ENCODE data around the gene CIDEA. TPM values are rescaled to one million over a fixed set of nuclear protein-coding genes. Genes with fewer than 3 reads are reported as not detected.

Gene CIDEA
- total RNA-seq, 1 experiment from 2014 or later: not detected

GRCh38 chr18:12304351-12305210, 50.4 kb downstream of the CIDEA start:
- no CpG with 5 or more reads among the region's 19 CpGs for WGBS (ENCODE audit: extremely low coverage, insufficient read length, low lambda C conversion rate)
- H3T11ph ChIP-seq (ENCODE audit: low read length): no peak overlapping the region
- H2BK120ac ChIP-seq (ENCODE audit: low read depth, low read length, poor library complexity, severe bottlenecking): no peak overlapping the region
- peaks cover 4% of the 10 kb centered on the region; the same call in 1 of the 2 replicates for H3K4me1 ChIP-seq (ENCODE audit: insufficient read depth, low read length)
- no peak overlapping the region for H3K27ac Mint-ChIP-seq
- no peaks in the 10 kb centered on the region for H3K79me2 ChIP-seq (ENCODE audit: insufficient read depth, low read length)
- no peak overlapping the region for H2BK15ac ChIP-seq (ENCODE audit: low read depth, low read length)
- TF ChIP-seq CTCF (conservative IDR thresholded peaks at IDR 0.05): no peak
- no peak overlapping the region for H3K9ac ChIP-seq (ENCODE audit: extremely low read depth, insufficient read length, low read length)
- H3K23me2 ChIP-seq (ENCODE audit: insufficient read length, low read depth, low read length, poor library complexity, severe bottlenecking): peaks cover 14% of the 10 kb centered on the region
- H2BK12ac ChIP-seq (ENCODE audit: insufficient read length, low read depth, low read length): no peak overlapping the region
- H4K5ac ChIP-seq (ENCODE audit: insufficient read length, low read depth, low read length): no peak overlapping the region
- DNase-seq: no peak
- no peak overlapping the region for H3K4me2 ChIP-seq (ENCODE audit: insufficient read depth, insufficient read length, low read length)
- H4K91ac ChIP-seq (ENCODE audit: insufficient read length, low read depth, low read length): no peak overlapping the region
- H3K9me3 Mint-ChIP-seq: no peaks in the 10 kb centered on the region; a peak in 1 of 5 replicates
- H3K36me3 Mint-ChIP-seq (ENCODE audit: insufficient read depth in 1 of 3, low read depth in 3 of 3): peaks cover 3 to 4% (median 3%) of the 10 kb centered on the region in 3 experiments
- no peak overlapping the region; the same call in 1 of the 2 replicates for H3K14ac ChIP-seq (ENCODE audit: insufficient read depth, low read length)
- no peak overlapping the region; a peak in 1 of 5 replicates for H3K4me3 Mint-ChIP-seq
- no peak overlapping the region for H3K23ac ChIP-seq (ENCODE audit: insufficient read length, low read depth, low read length)
- no peak overlapping the region for H3K18ac ChIP-seq (ENCODE audit: insufficient read length, low read depth, low read length)
- no peak overlapping the region for H3K27ac ChIP-seq (ENCODE audit: insufficient read length, low read depth, low read length)
- no peak overlapping the region for H3K56ac ChIP-seq (ENCODE audit: insufficient read length, low read depth, low read length)
- no peak overlapping the region for H2AFZ ChIP-seq (ENCODE audit: low read length)
- no peak overlapping the region for H2BK20ac ChIP-seq (ENCODE audit: low read depth, low read length, poor library complexity, severe bottlenecking)
- no peak overlapping the region for H2AK5ac ChIP-seq (ENCODE audit: insufficient read length, low read length)
- no peak overlapping the region for H4K8ac ChIP-seq (replicated peaks; ENCODE audit: insufficient read length, low read depth, low read length)
- H3K4ac ChIP-seq (ENCODE audit: low read depth, low read length): no peak overlapping the region
- no peaks in the 10 kb centered on the region for H3K9me3 ChIP-seq (ENCODE audit: control insufficient read depth, low read depth, low read length)
- H3K4me1 Mint-ChIP-seq: peaks cover 23 to 28% of the 10 kb centered on the region in 2 experiments
- H4K20me1 ChIP-seq (ENCODE audit: control insufficient read depth, insufficient read depth, insufficient read length): no peaks in the 10 kb centered on the region
- no peak overlapping the region for H2BK5ac ChIP-seq (ENCODE audit: insufficient read length, low read length)
- peaks cover 7% of the 10 kb centered on the region; the same call in 1 of the 2 replicates for H3K27me3 ChIP-seq (ENCODE audit: insufficient read depth, low read length)
- H3K27me3 Mint-ChIP-seq (ENCODE audit: low read depth): peaks cover 31% of the 10 kb centered on the region
- no peaks in the 10 kb centered on the region for H3K79me1 ChIP-seq (ENCODE audit: insufficient read depth, low read depth, low read length, poor library complexity, severe bottlenecking)
